Retinal pigment epithelial cell (primary cell): Measurements from ENCODE around the gene MAPK11.

ENCODE experiments used
- DNase-seq: peaks from one replicate; pipeline ENCODE4 v3.0.0-alpha.2; 2010; ENCODE audit warnings: low read depth
- H3K4me3 ChIP-seq: 2 replicates; pipeline ENCODE4 v1.5.1; 2011; ENCODE audit warnings: mild to moderate bottlenecking, low read length, control low read depth, moderate library complexity
- CTCF ChIP-seq: conservative IDR thresholded peaks from 2 replicates; pipeline ENCODE4 v1.5.1; 2011; ENCODE audit warnings: low read depth, low read length, control low read depth, inconsistent platforms

MAPK11 gene

GRCh38 chr22:50269970-50270665 lies at the start of gene MAPK11:
Gene MAPK11 (minus strand): TSS chr22:50270380. CDS start chr22:50270292, 88 bp downstream.
- H3K4me3 ChIP-seq: peak within 1 kb of the TSS; percentile 42
- no peak for DNase-seq
- no peak for TF ChIP-seq CTCF

GRCh38 chr22:50319503-50319951 lies 49.3 kb upstream of the MAPK11 start:
- no peak overlapping the region for H3K4me3 ChIP-seq
- DNase-seq: no peak
- TF ChIP-seq CTCF: no peak

GRCh38 chr22:50318698-50319411 lies 48.7 kb upstream of the MAPK11 start:
- no peak for DNase-seq
- H3K4me3 ChIP-seq: no peak overlapping the region
- TF ChIP-seq CTCF: no peak

- no peak overlapping the region for H3K4me3 ChIP-seq
- no peak for DNase-seq
- no peak for TF ChIP-seq CTCF
Measured at GRCh38 chr22:50318356-50318697, 48.1 kb upstream of the MAPK11 start.

- TF ChIP-seq CTCF: no peak
- no peak overlapping the region for H3K4me3 ChIP-seq
- DNase-seq: no peak
Measured at GRCh38 chr22:50317674-50318073, 47.5 kb upstream of the MAPK11 start.

GRCh38 chr22:50317178-50317577 lies 47.0 kb upstream of the MAPK11 start:
- TF ChIP-seq CTCF: no peak

More at GRCh38 chr22:50317178-50317577, 47.0 kb upstream of the MAPK11 start:
- DNase-seq: no peak
- no peak overlapping the region for H3K4me3 ChIP-seq
